Naive thymus-derived CD8-positive, alpha-beta T cell (primary cell): Measurements from ENCODE around the gene CTNNBL1. TPM values are rescaled to one million over a fixed set of nuclear protein-coding genes. Genes with fewer than 3 reads are reported as not detected.
"Not testable (repeated sequence)": the region's sequence is repeated elsewhere in the genome, so short reads cannot be mapped to it uniquely, and the experiment has no call there.

Experiments
- ATAC-seq, 2 donors: fragments of 150-1000 bp; cut with Tn5 transposase in 1 of 2; sonication (Bioruptor Pico), chemical (Tn5 transposase) in 1 of 2; 1 replicate in 1 of 2; 2 replicates in 1 of 2; pipeline ENCODE4 v1.10.0; 2021; ENCODE audit warnings: mild to moderate bottlenecking in 2 of 2, moderate library complexity in 2 of 2
- POLR2A ChIA-PET: fragments of 350-600 bp; sonication (Branson Sonifier 250); formaldehyde crosslinking; loops from one replicate; lab custom pipeline; 2021; ENCODE audit warnings: antibody characterized with exemption; lab: Charles Lee
- DNase-seq, 10 donors: peaks; one replicate each; pipeline versions ENCODE4 v3.0.0 to v3.0.0-alpha.2; 2020 to 2022
- H3K27ac Mint-ChIP-seq, 10 donors: one replicate each; pipeline ENCODE4 v1.8.0; 2020 to 2022; ENCODE audit warnings: mild to moderate bottlenecking in 10 of 10, mixed read lengths in 10 of 10, moderate library complexity in 4 of 10, inconsistent platforms in 1 of 10
- H3K27me3 Mint-ChIP-seq, 5 donors: one replicate each; pipeline ENCODE4 v1.8.0; 2021 to 2022; ENCODE audit warnings: mixed read lengths in 5 of 5
- H3K36me3 Mint-ChIP-seq, 3 donors: one replicate each; pipeline ENCODE4 v1.8.0; 2020 to 2022; ENCODE audit warnings: mixed read lengths in 3 of 3, mild to moderate bottlenecking in 2 of 3, inconsistent platforms in 1 of 3
- H3K4me1 Mint-ChIP-seq, 4 donors: one replicate each; pipeline ENCODE4 v1.8.0; 2021 to 2022; ENCODE audit warnings: mixed read lengths in 4 of 4
- H3K4me3 Mint-ChIP-seq, 10 donors: one replicate each; pipeline ENCODE4 v1.8.0; 2020 to 2022; ENCODE audit warnings: mild to moderate bottlenecking in 10 of 10, mixed read lengths in 10 of 10, moderate library complexity in 6 of 10, inconsistent platforms in 1 of 10
- H3K9me3 Mint-ChIP-seq, 9 donors: one replicate each; pipeline ENCODE4 v1.8.0; 2020 to 2022; ENCODE audit warnings: mixed read lengths in 9 of 9, mild to moderate bottlenecking in 3 of 9, inconsistent platforms in 1 of 9, moderate library complexity in 1 of 9
- polyA plus RNA-seq, 3 donors: library from polyadenylated mRNA; unstranded; fragments of 300-500 nt; fragmentation: Illumina TruSeq; gene quantifications; one replicate each; pipeline ENCODE4 v1.2.3, GENCODE V29; 2021
- total RNA-seq, 8 experiments: library from RNA in 2 of 8; stranded (reverse) in 2 of 8; gene quantifications; one replicate each; pipeline ENCODE4 v1.2.3 and lab custom pipeline; 2021 to 2026

The CTNNBL1 gene
- total and polyA plus RNA-seq, 5 experiments from 2014 or later: 46.9 to 95.8 (median 85.1) TPM

DNA sequence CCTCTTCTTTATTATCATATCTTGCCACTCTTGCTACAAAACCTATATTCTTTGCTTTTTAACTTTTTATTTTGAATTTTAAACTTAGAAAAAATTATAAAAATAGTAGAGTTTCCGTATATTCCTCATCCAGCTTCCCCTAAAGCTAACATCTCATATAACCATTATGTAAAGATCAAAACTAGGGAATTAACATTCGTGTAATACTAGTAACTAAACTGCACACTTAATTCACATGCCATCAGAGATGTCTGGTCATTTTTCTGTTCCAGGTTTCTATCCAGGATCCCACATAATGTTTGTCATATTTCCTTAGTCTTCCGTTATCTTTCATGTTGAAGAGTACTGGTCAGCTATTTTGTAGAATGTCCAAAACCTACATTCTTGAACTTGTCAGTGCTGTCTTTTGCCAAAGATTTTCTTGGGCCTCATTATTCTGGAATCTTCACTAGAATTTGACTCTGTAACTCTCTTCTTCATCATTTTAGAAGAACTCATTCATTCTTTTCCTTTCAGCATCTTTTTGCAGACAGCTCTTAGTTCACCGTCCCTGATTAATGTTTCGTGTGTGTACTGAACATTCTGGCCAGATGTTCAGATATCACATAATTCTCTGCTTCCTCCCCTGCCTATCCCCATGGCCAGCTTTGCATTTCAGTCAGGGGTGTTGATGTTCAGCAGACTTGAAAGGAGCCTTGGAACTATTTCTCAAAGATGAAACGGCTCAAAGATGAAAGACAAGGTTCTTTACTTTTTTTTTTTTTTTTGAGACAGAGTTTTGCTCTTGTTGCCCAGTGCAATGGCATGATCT is 9.4 kb downstream of the CTNNBL1 start:
- POLR2A ChIA-PET: no interaction called here
- no peaks in the 10 kb centered on the region for H3K27me3 Mint-ChIP-seq
- DNase-seq (no peak), ATAC-seq (no peak)
- H3K4me1 Mint-ChIP-seq: peaks cover 16 to 56% (median 40%) of the 10 kb centered on the region in 4 donors
- no peak overlapping the region for H3K4me3 Mint-ChIP-seq
- H3K36me3 Mint-ChIP-seq: peaks cover 0 to 14% (median 11%) of the 10 kb centered on the region in 3 donors
- no peak overlapping the region for H3K27ac Mint-ChIP-seq
- no peaks in the 10 kb centered on the region for H3K9me3 Mint-ChIP-seq

DNA sequence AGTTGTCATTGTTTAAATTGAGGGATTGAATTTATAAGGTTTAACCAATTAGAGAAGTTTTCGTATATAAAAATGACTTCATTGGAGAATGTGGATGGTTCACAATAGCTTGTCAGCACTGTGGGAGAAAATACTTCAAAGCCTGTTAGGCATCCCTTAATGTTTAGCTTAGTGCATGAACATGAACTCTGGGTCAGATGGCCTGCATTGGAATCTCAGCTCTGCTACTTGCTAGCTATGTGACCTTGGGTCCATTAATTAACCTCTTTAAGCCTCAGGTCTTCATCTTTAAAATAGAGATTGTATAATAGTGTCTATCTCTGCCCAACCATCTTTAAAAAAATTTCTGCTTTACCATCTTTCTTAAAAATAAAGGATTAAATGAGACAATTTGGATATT is 11.1 kb downstream of the CTNNBL1 start:
- Mint-ChIP-seq H3K36me3 (peaks cover 0 to 17% (median 12%) of the 10 kb centered on the region in 3 donors), H3K4me1 (peaks cover 11 to 53% (median 36%) of the 10 kb centered on the region in 4 donors), H3K4me3 (no peak overlapping the region), H3K27me3 (no peaks in the 10 kb centered on the region), H3K27ac (no peak overlapping the region), H3K9me3 (no peaks in the 10 kb centered on the region)
- ATAC-seq (no peak), DNase-seq (no peak)
- POLR2A ChIA-PET: no interaction called here

DNA sequence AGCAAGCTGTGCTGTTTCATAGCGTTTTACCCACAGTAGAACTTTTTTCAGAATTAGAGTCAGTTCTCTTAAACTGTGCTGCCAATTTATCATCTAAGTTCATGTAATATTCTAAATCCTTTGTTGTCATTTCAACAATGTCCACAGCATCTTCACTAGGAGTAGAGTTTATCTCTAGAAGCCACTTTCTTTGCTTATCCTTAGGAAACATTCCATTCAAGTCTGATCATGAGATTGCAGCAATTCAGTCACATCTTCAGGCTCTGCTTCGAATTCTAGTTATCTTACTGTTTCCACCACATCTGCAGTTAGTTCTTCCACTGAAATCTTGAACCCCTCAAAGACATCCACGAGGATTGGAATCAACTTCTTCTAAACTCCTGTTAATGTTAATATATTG is 12.5 kb downstream of the CTNNBL1 start:
- peak overlapping the region in 1 of 10 donors; percentile 54 for H3K27ac Mint-ChIP-seq
- ATAC-seq (no peak), DNase-seq (no peak)
- POLR2A ChIA-PET: interaction anchor here (0.5 to 0.6 kb wide), 2 partner anchors 50 to 1970 kb away, joined by 4 to 6 read pairs; no protein-coding TSS in a partner anchor
- no peaks in the 10 kb centered on the region for H3K9me3 Mint-ChIP-seq
- H3K36me3 Mint-ChIP-seq: peaks cover 0 to 17% (median 14%) of the 10 kb centered on the region in 3 donors
- H3K27me3 Mint-ChIP-seq: no peaks in the 10 kb centered on the region
- peaks cover 15 to 53% (median 39%) of the 10 kb centered on the region in 4 donors for H3K4me1 Mint-ChIP-seq
- H3K4me3 Mint-ChIP-seq: no peak overlapping the region

DNA sequence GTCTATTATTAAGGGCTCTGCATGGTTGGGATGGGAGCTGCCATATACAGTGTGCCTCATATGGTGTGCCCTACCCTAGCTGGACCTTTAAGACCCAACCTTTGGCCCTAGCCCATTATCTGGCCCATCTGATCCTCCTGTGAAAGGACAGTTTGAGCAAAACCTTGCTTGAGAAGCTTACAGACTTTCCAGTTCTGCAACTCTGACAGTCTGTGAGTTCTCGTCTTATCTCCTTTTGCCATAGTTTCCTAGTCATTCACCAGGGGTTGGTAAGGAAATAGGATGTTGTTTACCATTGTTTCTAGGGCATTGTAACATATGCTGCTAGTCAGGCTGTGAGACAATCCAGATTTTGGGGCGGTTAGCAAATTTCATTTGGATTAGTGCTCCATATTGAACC is 17.2 kb downstream of the CTNNBL1 start:
- ATAC-seq (no peak), DNase-seq (no peak)
- no peaks in the 10 kb centered on the region for H3K27me3 Mint-ChIP-seq
- H3K4me3 Mint-ChIP-seq: no peak overlapping the region
- peaks cover 0 to 22% (median 21%) of the 10 kb centered on the region in 3 donors for H3K36me3 Mint-ChIP-seq
- no peaks in the 10 kb centered on the region for H3K9me3 Mint-ChIP-seq
- POLR2A ChIA-PET: no interaction called here
- H3K27ac Mint-ChIP-seq: no peak overlapping the region
- peaks cover 26 to 68% (median 62%) of the 10 kb centered on the region in 4 donors for H3K4me1 Mint-ChIP-seq

DNA sequence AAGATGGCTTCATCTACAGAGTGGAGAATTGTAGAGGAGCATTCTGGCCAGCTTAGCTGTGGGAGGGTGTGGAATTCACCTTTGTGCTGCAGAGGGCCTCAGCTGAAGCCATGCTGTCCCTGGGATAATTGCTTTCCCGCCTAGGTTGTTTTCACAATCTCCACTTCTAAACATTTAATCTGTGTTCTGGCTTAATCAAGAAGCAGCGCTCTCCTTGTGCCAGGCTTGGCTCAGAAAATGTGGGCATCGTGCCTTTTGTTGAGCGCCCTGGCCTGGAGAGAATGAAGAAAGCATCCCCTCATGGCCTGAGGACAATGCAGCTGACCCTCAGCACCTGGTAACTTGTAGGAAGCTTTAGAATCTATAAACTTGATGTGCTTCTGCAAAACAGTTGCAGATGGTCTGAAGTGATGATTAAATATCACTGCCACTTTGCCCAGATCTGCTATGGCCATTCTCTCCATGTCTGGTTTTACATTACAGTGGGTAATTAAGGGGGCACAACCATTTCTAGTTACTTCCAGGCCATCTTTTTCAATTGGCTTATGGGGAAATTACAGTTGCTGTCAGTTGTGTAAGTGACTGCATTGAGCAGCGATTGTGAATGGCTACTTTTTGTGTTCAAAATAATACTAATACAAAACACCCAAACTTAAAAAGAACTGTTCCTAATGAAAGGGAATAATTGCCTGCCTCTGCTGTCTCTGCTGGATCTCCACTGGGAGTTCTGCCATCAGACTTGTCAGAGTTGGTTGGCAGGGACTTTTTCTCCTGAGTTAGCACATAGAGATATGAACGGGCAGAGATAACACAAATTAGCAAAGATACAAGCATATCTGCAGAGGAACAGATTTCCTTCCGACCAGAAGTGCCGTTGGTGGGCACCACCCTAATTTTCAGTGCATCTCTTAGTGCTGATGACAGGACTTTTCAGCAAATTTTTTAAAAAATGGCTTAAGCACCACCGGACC is 18.4 kb downstream of the CTNNBL1 start:
- Mint-ChIP-seq H3K27ac (no peak overlapping the region), H3K4me3 (no peak overlapping the region), H3K9me3 (no peaks in the 10 kb centered on the region), H3K27me3 (no peaks in the 10 kb centered on the region), H3K4me1 (peaks cover 27 to 71% (median 57%) of the 10 kb centered on the region in 4 donors), H3K36me3 (peaks cover 0 to 31% (median 18%) of the 10 kb centered on the region in 3 donors)
- no peak for ATAC-seq
- no peak for DNase-seq
- POLR2A ChIA-PET: no interaction called here

DNA sequence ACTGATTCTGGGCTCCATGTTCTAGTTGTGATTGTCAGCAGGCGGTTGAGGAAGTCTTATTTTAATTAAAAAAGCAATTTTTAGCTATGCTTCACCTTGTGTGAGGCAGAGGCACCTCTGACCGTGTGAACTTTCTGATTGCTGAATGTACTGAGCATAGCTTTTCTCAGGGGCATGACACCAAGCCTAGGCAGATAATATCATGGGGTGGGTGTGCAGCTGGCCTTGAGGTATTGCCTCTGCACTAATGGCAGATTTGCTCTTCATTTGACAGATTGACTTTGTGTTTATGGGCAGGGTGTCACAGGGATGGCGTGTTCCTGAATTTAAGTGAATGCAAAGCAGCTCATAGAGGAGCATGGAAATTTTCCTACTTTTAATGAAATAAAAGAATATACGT is 19.6 kb downstream of the CTNNBL1 start:
- no peaks in the 10 kb centered on the region for H3K9me3 Mint-ChIP-seq
- H3K27ac Mint-ChIP-seq: no peak overlapping the region
- POLR2A ChIA-PET: no interaction called here
- peaks cover 22 to 62% (median 48%) of the 10 kb centered on the region in 4 donors for H3K4me1 Mint-ChIP-seq
- no peak for DNase-seq
- H3K27me3 Mint-ChIP-seq: no peaks in the 10 kb centered on the region
- no peak for ATAC-seq
- peaks cover 0 to 32% (median 14%) of the 10 kb centered on the region in 3 donors for H3K36me3 Mint-ChIP-seq
- H3K4me3 Mint-ChIP-seq: no peak overlapping the region

DNA sequence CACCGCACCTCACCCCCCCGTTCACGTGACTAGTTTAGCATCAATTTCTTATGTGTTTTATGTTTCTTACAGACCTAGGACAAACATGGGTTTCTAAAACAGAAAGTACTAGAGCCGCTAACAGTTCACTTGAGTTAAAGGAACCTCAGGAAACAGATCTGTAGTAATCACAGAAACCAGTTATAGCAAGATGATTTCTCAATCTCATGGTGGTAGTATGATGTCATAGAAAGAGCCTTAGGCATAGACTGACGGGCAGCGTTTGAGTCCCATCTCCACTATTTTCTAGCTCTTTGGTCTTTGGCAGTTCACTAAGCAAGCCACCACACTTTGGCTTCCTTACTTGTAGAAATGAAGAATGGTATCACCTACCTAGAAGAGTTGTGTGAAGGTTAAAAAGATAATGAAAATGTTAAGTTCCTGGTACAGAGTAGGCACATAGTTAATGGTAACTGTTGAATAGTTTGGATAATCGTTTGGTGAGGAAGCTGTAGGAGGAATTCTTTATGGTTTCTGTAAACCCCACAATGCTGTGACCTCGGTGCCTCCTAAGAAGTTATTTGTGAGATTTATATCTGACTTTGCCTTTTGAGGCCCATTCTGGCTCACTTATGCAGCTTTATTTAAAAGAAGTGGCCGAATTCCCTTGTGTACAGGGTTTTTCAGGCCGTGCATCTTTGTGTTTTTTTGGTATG is 21.3 kb downstream of the CTNNBL1 start:
- ATAC-seq (no peak), DNase-seq (no peak)
- no peaks in the 10 kb centered on the region for H3K9me3 Mint-ChIP-seq
- POLR2A ChIA-PET: no interaction called here
- H3K4me3 Mint-ChIP-seq: no peak overlapping the region
- H3K36me3 Mint-ChIP-seq: peaks cover 0 to 23% (median 17%) of the 10 kb centered on the region in 3 donors
- peaks cover 21 to 45% (median 37%) of the 10 kb centered on the region in 4 donors for H3K4me1 Mint-ChIP-seq
- no peaks in the 10 kb centered on the region for H3K27me3 Mint-ChIP-seq
- peak overlapping the region in 3 of 10 donors; percentile 18 to 37 (median 26) for H3K27ac Mint-ChIP-seq

DNA sequence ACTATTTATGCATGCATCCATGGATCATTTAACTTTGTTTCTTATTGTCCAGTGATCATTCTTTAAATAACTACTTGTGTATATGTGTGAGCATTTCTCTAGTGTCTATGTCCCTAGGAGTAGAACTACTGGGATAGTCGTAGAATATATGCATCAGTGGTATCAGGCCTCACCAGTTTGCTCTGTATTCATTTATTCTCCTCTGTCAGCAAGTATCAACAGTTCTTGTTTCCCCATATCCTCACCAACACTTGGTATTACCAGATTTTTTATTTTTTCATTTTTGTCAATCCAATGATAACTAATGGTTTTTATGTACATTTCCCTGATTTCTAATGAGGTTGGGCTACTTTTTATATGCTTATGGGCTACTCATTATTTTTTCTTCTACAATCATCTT is 27.9 kb downstream of the CTNNBL1 start:
- Mint-ChIP-seq H3K4me1 (peaks cover 10 to 19% (median 14%) of the 10 kb centered on the region in 4 donors), H3K9me3 (peaks cover 0 to 15% (median 11%) of the 10 kb centered on the region in 9 donors), H3K36me3 (peaks cover 12 to 25% (median 20%) of the 10 kb centered on the region in 3 donors), H3K27ac (no peak overlapping the region), H3K27me3 (no peaks in the 10 kb centered on the region), H3K4me3 (no peak overlapping the region)
- POLR2A ChIA-PET: no interaction called here
- ATAC-seq: no peak
- no peak for DNase-seq

DNA sequence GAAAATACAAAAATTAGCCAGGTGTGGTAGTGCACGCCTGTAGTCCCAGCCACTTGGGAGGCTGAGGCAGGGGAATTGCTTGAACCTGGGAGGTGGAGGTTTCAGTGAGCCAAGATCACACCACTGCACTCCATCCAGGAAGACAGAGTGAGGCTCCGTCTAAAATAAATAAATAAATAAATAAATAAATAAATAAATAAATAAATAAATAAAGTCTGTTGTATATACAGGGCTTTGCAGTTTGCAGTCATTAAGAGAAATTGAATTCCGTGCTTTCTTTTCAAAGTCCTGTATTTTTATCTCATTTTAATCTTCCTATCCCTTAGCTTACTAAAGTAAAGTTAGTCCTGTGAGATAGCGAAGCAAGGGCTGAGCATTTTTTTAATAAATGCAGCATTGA is 28.5 kb downstream of the CTNNBL1 start:
- POLR2A ChIA-PET, DNase-seq, H3K27ac Mint-ChIP-seq, ATAC-seq, H3K27me3 Mint-ChIP-seq, H3K4me3 Mint-ChIP-seq: not testable (repeated sequence)
- peaks cover 12 to 21% (median 14%) of the 10 kb centered on the region in 3 donors for H3K36me3 Mint-ChIP-seq
- H3K9me3 Mint-ChIP-seq: peaks cover 0 to 15% (median 11%) of the 10 kb centered on the region in 9 donors
- peaks cover 10 to 18% (median 16%) of the 10 kb centered on the region in 4 donors for H3K4me1 Mint-ChIP-seq

DNA sequence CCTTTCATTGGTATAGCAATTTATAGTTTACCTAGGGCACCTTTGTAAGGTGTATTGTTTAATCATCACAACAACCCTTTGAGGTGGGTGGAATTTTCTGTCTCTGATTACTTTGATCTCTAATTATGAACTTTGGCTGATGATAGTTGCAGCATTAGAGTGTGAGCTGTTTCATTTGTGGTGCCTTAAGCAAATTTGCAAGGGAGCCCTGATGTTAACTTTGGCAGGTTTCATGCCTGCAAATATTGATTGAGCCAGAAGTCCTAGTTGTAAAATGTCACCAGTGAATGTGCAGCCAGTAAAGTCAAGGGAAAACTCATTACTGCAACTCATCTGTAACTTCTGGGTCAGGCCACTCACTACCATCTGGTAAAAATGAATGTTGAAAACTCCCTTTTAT is 29.8 kb downstream of the CTNNBL1 start:
- Mint-ChIP-seq H3K4me1 (peaks cover 15 to 27% (median 24%) of the 10 kb centered on the region in 4 donors), H3K36me3 (peaks cover 12 to 19% (median 13%) of the 10 kb centered on the region in 3 donors), H3K27ac (peak overlapping the region in 1 of 10 donors; percentile 45), H3K4me3 (no peak overlapping the region), H3K27me3 (no peaks in the 10 kb centered on the region), H3K9me3 (peaks cover 0 to 15% (median 11%) of the 10 kb centered on the region in 9 donors)
- DNase-seq: no peak
- no peak for ATAC-seq
- POLR2A ChIA-PET: no interaction called here

DNA sequence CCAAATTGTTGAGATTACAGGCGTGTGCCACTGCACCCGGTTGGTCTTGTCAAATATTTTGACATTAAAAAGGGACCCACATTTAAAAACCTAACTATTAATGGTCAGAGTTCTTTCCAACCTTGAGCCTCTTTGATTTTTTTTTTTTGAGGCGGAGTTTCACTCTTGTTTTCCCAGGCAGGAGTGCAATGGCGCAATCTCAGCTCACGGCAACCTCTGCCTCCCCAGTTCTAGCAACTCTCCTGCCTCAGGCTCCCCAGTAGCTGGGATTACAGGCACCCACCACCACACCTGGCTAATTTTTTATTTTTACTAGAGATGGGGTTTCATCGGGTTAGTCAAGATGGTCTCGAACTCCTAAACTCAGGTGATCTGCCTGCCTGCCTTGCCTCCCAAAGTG is 31.3 kb downstream of the CTNNBL1 start:
- peaks cover 15 to 37% (median 35%) of the 10 kb centered on the region in 4 donors for H3K4me1 Mint-ChIP-seq
- DNase-seq (no peak), ATAC-seq (no peak)
- no peak overlapping the region for H3K27ac Mint-ChIP-seq
- no peak overlapping the region for H3K4me3 Mint-ChIP-seq
- H3K9me3 Mint-ChIP-seq: peaks cover 0 to 15% (median 11%) of the 10 kb centered on the region in 9 donors
- no peaks in the 10 kb centered on the region for H3K27me3 Mint-ChIP-seq
- POLR2A ChIA-PET: interaction anchor here (0.7 kb wide), 1 partner anchor 30 kb away, joined by 4 read pairs; no protein-coding TSS in a partner anchor
- peaks cover 9 to 16% (median 12%) of the 10 kb centered on the region in 3 donors for H3K36me3 Mint-ChIP-seq

DNA sequence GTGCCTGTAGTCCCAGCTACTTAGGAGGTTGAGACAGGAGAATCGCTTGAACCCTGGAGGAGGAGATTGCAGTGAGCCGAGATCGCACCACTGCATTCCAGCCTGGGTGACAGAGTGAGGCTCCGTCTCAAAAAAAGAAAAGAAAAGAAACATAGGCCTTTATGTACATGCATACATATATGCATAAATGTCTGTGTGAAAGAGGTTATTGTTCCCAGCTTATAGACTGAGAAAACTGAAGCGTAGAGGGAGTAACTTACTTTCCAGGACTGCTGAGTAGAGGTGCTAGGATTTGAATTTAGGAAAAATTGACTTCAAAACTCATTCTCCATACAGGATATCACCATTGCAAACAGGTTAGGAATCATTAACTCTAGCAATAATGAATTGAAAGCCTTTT is 32.0 kb downstream of the CTNNBL1 start:
- Mint-ChIP-seq H3K9me3 (peaks cover 0 to 12% (median 9%) of the 10 kb centered on the region in 9 donors), H3K4me1 (peaks cover 15 to 40% (median 37%) of the 10 kb centered on the region in 4 donors), H3K27me3 (no peaks in the 10 kb centered on the region), H3K27ac (no peak overlapping the region), H3K4me3 (no peak overlapping the region), H3K36me3 (peaks cover 9 to 14% (median 13%) of the 10 kb centered on the region in 3 donors)
- DNase-seq (no peak), ATAC-seq (no peak)
- POLR2A ChIA-PET: interaction anchor here (0.7 kb wide), 1 partner anchor 29 kb away, joined by 4 read pairs; no protein-coding TSS in a partner anchor
